ENCODE measurements around the gene CD2BP2. TPM values are rescaled to one million over a fixed set of nuclear protein-coding genes. Genes with fewer than 3 reads are reported as not detected.

Gene CD2BP2
- total and polyA plus RNA-seq, 4 donors = 10.0 to 15.4 (median 11.7) TPM

DNA sequence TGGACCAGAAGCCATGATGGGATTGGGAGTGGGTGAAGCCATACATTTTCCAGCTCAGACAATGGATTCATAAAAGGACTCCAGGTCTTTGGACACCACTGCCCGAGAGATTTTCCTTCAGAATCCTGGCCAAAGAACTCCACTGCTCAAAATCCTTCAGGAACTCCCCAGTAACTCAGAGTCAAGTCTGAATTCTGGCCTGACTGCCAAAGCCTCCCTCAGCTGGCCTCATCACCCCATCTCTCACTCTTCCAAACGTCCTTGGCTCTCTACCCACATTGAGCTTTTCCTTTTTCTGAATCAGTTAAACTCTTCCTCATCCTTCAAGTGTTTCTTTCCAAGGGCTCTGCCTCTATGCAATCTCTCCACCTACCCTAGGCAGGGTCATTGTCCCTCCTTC, 28.4 kb upstream of the CD2BP2 start:
- H3K4me1 ChIP-seq (ENCODE audit: control insufficient read depth in 4 of 4, insufficient read depth in 4 of 4, low read length in 3 of 4) = peaks cover 5 to 7% (median 6%) of the 10 kb centered on the region in 4 donors
- 57% methylated on average over 2 of the region's 2 CpGs for WGBS
- TF ChIP-seq GABPA (IDR thresholded peaks at IDR 0.05 in 1 of 2, conservative IDR thresholded peaks at IDR 0.05 in 1 of 2) (no peak), RAD21 (IDR thresholded peaks at IDR 0.05) (no peak), EGR1 (IDR thresholded peaks at IDR 0.05; ENCODE audit: low read depth in 2 of 2) (no peak), FOXA1 (IDR thresholded peaks at IDR 0.05) (no peak), JUND (IDR thresholded peaks at IDR 0.05) (no peak), NR2F2 (IDR thresholded peaks at IDR 0.05) (no peak), FOXA2 (IDR thresholded peaks at IDR 0.05) (no peak), HNF4G (IDR thresholded peaks at IDR 0.05) (no peak), YY1 (IDR thresholded peaks at IDR 0.05) (no peak), HNF4A (conservative IDR thresholded peaks at IDR 0.05) (no peak), SP1 (IDR thresholded peaks at IDR 0.05) (no peak), TAF1 (conservative IDR thresholded peaks at IDR 0.05) (no peak), RXRA (IDR thresholded peaks at IDR 0.05) (no peak)
- TF ChIP-seq, protein P1, sequence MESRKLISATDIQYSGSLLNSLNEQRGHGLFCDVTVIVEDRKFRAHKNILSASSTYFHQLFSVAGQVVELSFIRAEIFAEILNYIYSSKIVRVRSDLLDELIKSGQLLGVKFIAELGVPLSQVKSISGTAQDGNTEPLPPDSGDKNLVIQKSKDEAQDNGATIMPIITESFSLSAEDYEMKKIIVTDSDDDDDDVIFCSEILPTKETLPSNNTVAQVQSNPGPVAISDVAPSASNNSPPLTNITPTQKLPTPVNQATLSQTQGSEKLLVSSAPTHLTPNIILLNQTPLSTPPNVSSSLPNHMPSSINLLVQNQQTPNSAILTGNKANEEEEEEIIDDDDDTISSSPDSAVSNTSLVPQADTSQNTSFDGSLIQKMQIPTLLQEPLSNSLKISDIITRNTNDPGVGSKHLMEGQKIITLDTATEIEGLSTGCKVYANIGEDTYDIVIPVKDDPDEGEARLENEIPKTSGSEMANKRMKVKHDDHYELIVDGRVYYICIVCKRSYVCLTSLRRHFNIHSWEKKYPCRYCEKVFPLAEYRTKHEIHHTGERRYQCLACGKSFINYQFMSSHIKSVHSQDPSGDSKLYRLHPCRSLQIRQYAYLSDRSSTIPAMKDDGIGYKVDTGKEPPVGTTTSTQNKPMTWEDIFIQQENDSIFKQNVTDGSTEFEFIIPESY (IDR thresholded peaks at IDR 0.05) = no peak
- TF ChIP-seq, protein P2, sequence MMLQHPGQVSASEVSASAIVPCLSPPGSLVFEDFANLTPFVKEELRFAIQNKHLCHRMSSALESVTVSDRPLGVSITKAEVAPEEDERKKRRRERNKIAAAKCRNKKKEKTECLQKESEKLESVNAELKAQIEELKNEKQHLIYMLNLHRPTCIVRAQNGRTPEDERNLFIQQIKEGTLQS (IDR thresholded peaks at IDR 0.05) = no peak
- TF ChIP-seq, protein P3, sequence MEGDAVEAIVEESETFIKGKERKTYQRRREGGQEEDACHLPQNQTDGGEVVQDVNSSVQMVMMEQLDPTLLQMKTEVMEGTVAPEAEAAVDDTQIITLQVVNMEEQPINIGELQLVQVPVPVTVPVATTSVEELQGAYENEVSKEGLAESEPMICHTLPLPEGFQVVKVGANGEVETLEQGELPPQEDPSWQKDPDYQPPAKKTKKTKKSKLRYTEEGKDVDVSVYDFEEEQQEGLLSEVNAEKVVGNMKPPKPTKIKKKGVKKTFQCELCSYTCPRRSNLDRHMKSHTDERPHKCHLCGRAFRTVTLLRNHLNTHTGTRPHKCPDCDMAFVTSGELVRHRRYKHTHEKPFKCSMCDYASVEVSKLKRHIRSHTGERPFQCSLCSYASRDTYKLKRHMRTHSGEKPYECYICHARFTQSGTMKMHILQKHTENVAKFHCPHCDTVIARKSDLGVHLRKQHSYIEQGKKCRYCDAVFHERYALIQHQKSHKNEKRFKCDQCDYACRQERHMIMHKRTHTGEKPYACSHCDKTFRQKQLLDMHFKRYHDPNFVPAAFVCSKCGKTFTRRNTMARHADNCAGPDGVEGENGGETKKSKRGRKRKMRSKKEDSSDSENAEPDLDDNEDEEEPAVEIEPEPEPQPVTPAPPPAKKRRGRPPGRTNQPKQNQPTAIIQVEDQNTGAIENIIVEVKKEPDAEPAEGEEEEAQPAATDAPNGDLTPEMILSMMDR (IDR thresholded peaks at IDR 0.05; ENCODE audit: low read depth, low read length, missing input control) = no peak
- TF ChIP-seq, protein P4, sequence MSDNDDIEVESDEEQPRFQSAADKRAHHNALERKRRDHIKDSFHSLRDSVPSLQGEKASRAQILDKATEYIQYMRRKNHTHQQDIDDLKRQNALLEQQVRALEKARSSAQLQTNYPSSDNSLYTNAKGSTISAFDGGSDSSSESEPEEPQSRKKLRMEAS (IDR thresholded peaks at IDR 0.05) = no peak
- TF ChIP-seq, protein P5, sequence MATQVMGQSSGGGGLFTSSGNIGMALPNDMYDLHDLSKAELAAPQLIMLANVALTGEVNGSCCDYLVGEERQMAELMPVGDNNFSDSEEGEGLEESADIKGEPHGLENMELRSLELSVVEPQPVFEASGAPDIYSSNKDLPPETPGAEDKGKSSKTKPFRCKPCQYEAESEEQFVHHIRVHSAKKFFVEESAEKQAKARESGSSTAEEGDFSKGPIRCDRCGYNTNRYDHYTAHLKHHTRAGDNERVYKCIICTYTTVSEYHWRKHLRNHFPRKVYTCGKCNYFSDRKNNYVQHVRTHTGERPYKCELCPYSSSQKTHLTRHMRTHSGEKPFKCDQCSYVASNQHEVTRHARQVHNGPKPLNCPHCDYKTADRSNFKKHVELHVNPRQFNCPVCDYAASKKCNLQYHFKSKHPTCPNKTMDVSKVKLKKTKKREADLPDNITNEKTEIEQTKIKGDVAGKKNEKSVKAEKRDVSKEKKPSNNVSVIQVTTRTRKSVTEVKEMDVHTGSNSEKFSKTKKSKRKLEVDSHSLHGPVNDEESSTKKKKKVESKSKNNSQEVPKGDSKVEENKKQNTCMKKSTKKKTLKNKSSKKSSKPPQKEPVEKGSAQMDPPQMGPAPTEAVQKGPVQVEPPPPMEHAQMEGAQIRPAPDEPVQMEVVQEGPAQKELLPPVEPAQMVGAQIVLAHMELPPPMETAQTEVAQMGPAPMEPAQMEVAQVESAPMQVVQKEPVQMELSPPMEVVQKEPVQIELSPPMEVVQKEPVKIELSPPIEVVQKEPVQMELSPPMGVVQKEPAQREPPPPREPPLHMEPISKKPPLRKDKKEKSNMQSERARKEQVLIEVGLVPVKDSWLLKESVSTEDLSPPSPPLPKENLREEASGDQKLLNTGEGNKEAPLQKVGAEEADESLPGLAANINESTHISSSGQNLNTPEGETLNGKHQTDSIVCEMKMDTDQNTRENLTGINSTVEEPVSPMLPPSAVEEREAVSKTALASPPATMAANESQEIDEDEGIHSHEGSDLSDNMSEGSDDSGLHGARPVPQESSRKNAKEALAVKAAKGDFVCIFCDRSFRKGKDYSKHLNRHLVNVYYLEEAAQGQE (IDR thresholded peaks at IDR 0.05) = no peak

More for the DNA sequence above, 28.4 kb upstream of the CD2BP2 start:
- Histone ChIP-seq H3K27me3 (ENCODE audit: control insufficient read depth in 4 of 4, insufficient read depth in 4 of 4, low read length in 3 of 4) (no peaks in the 10 kb centered on the region), H3K4me3 (ENCODE audit: low read depth in 1 of 3, low read length in 3 of 3) (no peak overlapping the region), H3K27ac (ENCODE audit: low read depth in 1 of 2, low read length in 2 of 2) (no peak overlapping the region), H3K9me3 (ENCODE audit: control insufficient read depth in 4 of 4, low read length in 3 of 4) (no peaks in the 10 kb centered on the region), H3K36me3 (ENCODE audit: control insufficient read depth in 4 of 4, insufficient read depth in 3 of 4, low read depth in 1 of 4, low read length in 3 of 4) (no peaks in the 10 kb centered on the region), H3K9ac (ENCODE audit: low read depth in 1 of 2, low read length in 2 of 2) (no peak overlapping the region)
- no peak for DNase-seq (ENCODE audit: low spot score)

Measured in liver (tissue), 9 donors.